Measurements from ENCODE around the gene SDK1. TPM values are rescaled to one million over a fixed set of nuclear protein-coding genes. Genes with fewer than 3 reads are reported as not detected.

Gene SDK1
- total and polyA plus RNA-seq, 8 donors, result 1.6 to 11.2 (median 6.6) TPM

- DNase-seq, result no peak
- no peaks in the 10 kb centered on the region for H3K9me3 ChIP-seq
- H3K4me3 ChIP-seq, result no peak overlapping the region
- H3K27me3 ChIP-seq, result no peaks in the 10 kb centered on the region
- TF ChIP-seq POLR2AphosphoS5 (IDR thresholded peaks at IDR 0.05) (no peak), POLR2A (IDR thresholded peaks at IDR 0.05) (no peak), EP300 (IDR thresholded peaks at IDR 0.05) (no peak)
- TF ChIP-seq, protein P1, sequence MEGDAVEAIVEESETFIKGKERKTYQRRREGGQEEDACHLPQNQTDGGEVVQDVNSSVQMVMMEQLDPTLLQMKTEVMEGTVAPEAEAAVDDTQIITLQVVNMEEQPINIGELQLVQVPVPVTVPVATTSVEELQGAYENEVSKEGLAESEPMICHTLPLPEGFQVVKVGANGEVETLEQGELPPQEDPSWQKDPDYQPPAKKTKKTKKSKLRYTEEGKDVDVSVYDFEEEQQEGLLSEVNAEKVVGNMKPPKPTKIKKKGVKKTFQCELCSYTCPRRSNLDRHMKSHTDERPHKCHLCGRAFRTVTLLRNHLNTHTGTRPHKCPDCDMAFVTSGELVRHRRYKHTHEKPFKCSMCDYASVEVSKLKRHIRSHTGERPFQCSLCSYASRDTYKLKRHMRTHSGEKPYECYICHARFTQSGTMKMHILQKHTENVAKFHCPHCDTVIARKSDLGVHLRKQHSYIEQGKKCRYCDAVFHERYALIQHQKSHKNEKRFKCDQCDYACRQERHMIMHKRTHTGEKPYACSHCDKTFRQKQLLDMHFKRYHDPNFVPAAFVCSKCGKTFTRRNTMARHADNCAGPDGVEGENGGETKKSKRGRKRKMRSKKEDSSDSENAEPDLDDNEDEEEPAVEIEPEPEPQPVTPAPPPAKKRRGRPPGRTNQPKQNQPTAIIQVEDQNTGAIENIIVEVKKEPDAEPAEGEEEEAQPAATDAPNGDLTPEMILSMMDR (IDR thresholded peaks at IDR 0.05), result no peak
- 72 to 80% (median 77%) methylated on average over 3 of the region's 3 CpGs for WGBS, 5 donors
- no peak overlapping the region for H3K27ac ChIP-seq
- intact Hi-C loops (cut with DNase I; ENCODE audit: low total_unique reads), result no loop called here
- H3K4me1 ChIP-seq, result peaks cover 0 to 12% (median 6%) of the 10 kb centered on the region in 4 donors
- H3K36me3 ChIP-seq, result no peaks in the 10 kb centered on the region
These were observed 216.3 kb downstream of the SDK1 start for GRCh38 chr7:3517344-3517743.

- intact Hi-C loops (cut with DNase I; ENCODE audit: low total_unique reads), result no loop called here
- TF ChIP-seq EP300 (IDR thresholded peaks at IDR 0.05) (no peak), POLR2AphosphoS5 (IDR thresholded peaks at IDR 0.05) (no peak)
- Histone ChIP-seq H3K4me3 (no peak overlapping the region), H3K27me3 (no peaks in the 10 kb centered on the region), H3K4me1 (peaks cover 0 to 12% (median 6%) of the 10 kb centered on the region in 4 donors), H3K36me3 (no peaks in the 10 kb centered on the region), H3K27ac (no peak overlapping the region), H3K9me3 (no peaks in the 10 kb centered on the region)
- WGBS, 5 donors, result 44 to 70% (median 50%) methylated on average over 1 of the region's 1 CpG
- DNase-seq, result no peak
These were observed 217.5 kb downstream of the SDK1 start for GRCh38 chr7:3518546-3518945.

GRCh38 chr7:3520206-3520605, 219.2 kb downstream of the SDK1 start:
- 20 to 34% (median 23%) methylated on average over 2 of the region's 2 CpGs for WGBS, 5 donors
- no peak overlapping the region for H3K27ac ChIP-seq
- intact Hi-C loops (cut with DNase I; ENCODE audit: low total_unique reads), result no loop called here

DNA sequence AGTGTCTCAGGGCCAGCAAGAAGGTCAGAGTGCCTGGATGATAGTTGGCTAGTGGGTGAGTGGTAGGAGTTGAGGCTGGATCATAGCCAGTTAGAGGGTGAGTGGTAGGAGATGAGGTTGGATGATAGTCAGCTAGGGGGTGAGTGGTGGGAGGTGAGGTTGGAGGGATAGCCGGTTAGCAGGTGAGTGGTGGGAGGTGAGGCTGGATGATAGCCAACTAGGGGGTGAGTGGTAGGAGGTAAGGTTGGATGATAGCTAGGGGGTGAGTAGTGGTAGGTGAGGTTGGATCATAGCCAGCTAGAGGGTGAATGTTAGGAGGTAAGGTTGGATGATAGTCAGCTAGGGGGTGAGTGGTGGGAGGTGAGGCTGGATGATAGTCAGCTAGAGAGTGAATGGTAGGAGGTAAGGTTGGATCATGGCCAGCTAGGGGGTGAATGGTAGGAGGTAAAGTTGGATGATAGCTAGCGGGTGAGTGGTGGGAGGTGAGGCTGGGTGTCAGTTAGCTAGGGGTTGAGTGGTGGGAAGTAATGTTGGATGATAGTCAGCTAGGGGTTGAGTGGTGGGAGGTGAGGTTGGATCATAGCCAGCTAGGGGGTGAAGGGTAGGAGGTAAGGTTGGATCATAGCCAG, 226.6 kb downstream of the SDK1 start:
- Histone ChIP-seq H3K9me3 (no peaks in the 10 kb centered on the region), H3K27ac (no peak overlapping the region), H3K36me3 (no peaks in the 10 kb centered on the region), H3K4me3 (no peak overlapping the region), H3K27me3 (no peaks in the 10 kb centered on the region), H3K4me1 (no peaks in the 10 kb centered on the region)
- intact Hi-C loops (cut with DNase I; ENCODE audit: low total_unique reads), result no loop called here
- no peak for DNase-seq
- TF ChIP-seq POLR2AphosphoS5 (IDR thresholded peaks at IDR 0.05) (no peak), EP300 (IDR thresholded peaks at IDR 0.05) (no peak), POLR2A (IDR thresholded peaks at IDR 0.05) (no peak)
- TF ChIP-seq, protein P1 (IDR thresholded peaks at IDR 0.05), result no peak
- 90 to 98% (median 94%) methylated on average over 2 of the region's 2 CpGs for WGBS, 5 donors

More at GRCh38 chr7:3520206-3520605, 219.2 kb downstream of the SDK1 start:
- peak in 1 of 2 donors; percentile 50 for DNase-seq
- Histone ChIP-seq H3K9me3 (no peaks in the 10 kb centered on the region), H3K4me1 (peaks cover 0 to 12% (median 6%) of the 10 kb centered on the region in 4 donors), H3K27me3 (no peaks in the 10 kb centered on the region), H3K4me3 (no peak overlapping the region), H3K36me3 (no peaks in the 10 kb centered on the region)
- TF ChIP-seq POLR2AphosphoS5 (IDR thresholded peaks at IDR 0.05) (no peak), EP300 (IDR thresholded peaks at IDR 0.05) (no peak), POLR2A (IDR thresholded peaks at IDR 0.05) (no peak)
- TF ChIP-seq, protein P1 (IDR thresholded peaks at IDR 0.05), result no peak

DNA sequence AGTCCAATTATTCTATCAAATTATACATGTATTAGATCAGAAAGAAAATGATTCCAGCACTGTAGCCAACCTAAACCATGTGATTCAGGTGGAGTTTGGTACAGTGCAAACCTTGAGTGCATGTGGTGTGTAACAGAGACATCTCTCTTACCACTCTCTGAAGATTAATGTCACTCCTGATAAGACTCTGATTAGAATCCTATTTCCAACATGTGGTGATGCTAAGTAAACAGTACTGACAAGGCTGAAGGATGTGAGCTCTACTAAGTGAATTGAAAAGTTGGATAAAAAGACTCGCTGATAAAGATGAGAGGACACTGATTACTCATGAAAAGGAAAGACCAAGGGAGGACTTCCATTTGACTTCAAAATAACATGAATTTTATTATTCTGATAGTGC, 232.0 kb downstream of the SDK1 start:
- intact Hi-C loops (cut with DNase I; ENCODE audit: low total_unique reads), result no loop called here
- Histone ChIP-seq H3K27ac (no peak overlapping the region), H3K36me3 (no peaks in the 10 kb centered on the region), H3K9me3 (no peaks in the 10 kb centered on the region), H3K4me3 (no peak overlapping the region), H3K27me3 (no peaks in the 10 kb centered on the region), H3K4me1 (no peaks in the 10 kb centered on the region)
- DNase-seq, result no peak
- TF ChIP-seq, protein P1 (IDR thresholded peaks at IDR 0.05), result no peak
- no peak for TF ChIP-seq EP300 (IDR thresholded peaks at IDR 0.05)
- TF ChIP-seq POLR2A (IDR thresholded peaks at IDR 0.05), result no peak
- no peak for TF ChIP-seq POLR2AphosphoS5 (IDR thresholded peaks at IDR 0.05)
- 64 to 81% (median 76%) methylated on average over 1 of the region's 1 CpG for WGBS, 5 donors
